Measurements from ENCODE around the gene APOBEC3B.
"Not testable (repeated sequence)": the region's sequence is repeated elsewhere in the genome, so short reads cannot be mapped to it uniquely, and the experiment has no call there.

The APOBEC3B gene

DNA sequence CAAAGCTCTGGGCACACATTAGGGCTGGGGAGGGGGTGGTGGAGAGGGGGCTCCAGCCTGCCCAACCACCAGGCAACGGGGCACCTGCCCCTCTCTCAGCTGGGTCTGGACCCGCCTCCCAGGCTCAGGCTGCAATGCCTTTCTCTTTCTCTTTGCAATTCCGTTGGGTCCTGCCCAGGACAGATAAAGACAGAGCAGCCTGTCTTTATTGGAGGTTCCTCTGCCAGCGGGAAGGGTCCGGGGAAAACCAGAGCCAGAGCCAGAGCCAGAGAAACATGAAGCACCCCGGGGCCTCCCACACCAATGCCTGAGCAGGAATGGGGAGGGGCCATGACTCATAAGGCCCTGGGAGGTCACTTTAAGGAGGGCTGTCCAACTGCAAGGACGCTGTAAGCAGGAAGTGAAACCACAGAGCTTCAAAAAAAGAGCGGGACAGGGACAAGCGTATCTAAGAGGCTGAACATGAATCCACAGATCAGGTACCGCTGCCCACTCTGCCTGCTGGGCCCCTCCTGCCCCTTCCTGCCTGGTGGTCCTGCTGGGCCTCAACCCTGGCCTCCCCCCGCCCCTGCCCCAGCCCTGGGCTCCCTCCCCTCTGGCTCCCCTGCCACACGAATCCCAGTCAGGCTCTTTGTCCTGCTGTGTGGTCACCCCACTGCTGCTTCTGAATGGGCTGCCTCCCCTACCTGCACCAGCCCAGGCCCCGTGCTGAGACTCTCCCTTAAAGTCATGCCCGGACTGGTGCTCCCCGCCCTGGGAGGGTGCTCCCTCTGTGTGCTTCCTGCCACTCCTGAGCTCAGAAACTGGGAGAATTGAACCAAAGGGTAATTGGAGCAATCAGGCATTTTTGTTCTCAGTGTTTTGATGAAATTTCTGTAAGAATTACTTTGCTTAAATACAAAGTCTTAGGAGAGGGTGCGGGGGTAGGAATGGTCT lies at the start of gene APOBEC3B:
Gene APOBEC3B, plus strand, starts transcription at position 356 of the 936 bp plus-strand sequence. Its CDS starts 107 bp downstream, at position 463.
- peak; percentile 99 for DNase-seq (ENCODE audit: low spot score)

DNA sequence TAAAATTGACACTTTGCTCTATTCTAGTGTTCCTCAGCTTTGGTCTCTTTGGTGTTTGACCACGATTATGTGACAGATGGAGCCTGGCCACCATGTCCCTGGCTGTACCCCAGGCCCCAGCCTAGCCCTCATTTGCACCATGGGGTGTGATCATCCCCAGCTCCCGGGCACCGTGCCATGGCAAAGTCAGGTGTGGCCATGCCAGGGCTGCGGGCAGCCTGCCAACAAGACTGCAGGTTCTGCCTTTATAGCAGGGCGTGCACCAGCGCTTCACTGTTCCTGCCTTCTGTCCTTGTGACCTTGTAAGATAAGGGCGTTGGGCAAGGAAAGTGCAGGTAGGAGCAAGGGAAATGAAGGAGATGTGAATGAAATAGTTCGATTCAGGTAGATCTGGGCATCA lies 47.1 kb upstream of the APOBEC3B start:
- peak; percentile 72 for DNase-seq (ENCODE audit: low spot score)

DNA sequence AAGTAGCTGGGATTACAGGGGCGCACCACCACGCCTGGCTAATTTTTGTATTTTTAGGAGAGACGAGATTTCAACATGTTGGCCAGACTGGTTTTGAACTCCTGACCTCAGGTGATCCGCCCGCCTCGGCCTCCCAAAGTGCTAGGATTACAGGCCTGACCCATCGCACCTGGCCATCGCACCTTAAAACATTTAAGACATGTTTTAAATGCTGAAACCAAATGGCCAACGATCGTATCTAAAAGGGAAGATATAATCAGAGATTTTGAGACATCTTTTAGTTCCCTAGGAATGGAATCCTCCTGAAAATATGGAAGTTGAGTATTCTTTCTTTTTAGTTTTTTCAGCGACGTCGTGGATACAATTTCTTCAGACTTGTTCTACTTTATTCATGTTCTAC lies 46.5 kb upstream of the APOBEC3B start:
- no peak for DNase-seq (ENCODE audit: low spot score)

DNA sequence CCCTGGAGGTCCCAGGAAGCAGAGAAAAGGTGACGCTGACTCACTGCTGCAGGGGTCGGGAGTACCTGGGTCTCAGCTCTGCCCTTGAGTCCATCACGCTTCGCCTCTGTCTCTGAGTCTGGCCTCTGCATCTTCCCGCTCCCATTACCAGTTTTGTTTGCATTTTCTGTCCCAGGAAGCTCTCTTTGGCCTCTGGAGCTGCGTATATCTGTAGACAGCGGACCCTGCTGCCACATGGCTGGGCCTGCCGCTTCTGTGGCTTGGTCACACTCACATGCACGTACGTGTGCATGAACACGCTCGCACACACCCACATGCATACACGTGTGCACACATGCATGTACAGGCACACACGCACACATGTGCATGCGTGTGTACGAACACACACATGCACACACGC lies 45.6 kb upstream of the APOBEC3B start:
- no peak for DNase-seq (ENCODE audit: low spot score)

DNA sequence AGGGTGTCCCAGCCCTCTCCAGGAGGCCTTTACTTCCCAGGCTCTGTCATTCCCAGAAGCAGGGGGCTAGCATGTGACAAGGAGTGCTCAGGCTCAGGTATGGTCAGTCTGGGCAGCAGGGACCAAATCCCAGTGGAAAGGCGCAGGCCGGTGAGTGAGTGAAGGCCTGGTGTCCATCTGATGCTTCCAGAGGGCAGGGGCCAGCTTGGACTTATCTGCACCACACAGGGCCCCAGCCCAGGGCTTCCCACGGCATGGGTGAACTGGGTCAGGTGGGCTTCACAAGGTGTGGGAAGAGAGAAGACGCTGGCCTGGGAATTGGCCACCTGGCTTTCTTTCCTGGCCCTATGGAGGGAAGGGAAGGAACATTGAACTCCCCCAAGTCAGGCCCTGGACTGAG lies 45.1 kb upstream of the APOBEC3B start:
- no peak for DNase-seq (ENCODE audit: low spot score)

DNA sequence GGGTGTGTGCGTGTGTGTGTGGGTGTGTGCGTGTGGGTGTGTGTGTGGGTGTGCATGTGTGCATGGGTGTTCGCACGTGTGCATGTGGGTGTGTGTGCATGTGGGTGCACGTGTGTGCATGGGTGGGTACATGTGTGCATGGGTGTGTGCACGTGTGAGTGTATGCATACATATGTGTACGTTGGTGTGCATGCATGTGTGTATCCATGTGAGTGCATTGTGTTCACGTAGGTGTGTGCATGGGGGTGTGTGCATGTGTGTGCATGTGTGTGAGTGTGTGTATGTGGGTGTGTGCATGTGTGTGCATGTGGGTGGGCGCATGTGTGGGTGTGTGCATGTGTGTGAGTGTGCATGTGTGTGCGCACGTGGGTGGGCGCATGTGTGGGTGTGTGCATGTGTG lies 44.6 kb upstream of the APOBEC3B start:
- no peak for DNase-seq (ENCODE audit: low spot score)

DNA sequence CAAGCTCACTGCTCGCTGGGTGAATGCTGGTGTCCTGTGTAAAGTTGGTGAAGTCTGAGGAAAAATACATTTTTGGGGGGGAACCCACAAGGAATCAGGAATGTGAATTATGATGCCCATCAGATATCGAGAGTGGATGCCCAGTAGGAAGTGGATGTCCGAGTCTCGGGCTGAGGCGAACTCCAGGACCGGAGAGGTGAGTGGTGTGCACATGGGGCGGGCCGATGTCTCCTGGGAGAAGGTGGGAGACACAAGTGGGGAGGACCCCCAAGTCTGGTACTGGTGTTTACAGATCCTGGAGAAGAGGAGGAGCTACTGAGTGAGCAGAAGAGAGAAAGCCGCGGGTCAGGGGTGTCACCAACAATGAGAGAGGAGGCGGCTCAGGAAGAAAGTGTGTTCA lies 43.9 kb upstream of the APOBEC3B start:
- no peak for DNase-seq (ENCODE audit: low spot score)

DNA sequence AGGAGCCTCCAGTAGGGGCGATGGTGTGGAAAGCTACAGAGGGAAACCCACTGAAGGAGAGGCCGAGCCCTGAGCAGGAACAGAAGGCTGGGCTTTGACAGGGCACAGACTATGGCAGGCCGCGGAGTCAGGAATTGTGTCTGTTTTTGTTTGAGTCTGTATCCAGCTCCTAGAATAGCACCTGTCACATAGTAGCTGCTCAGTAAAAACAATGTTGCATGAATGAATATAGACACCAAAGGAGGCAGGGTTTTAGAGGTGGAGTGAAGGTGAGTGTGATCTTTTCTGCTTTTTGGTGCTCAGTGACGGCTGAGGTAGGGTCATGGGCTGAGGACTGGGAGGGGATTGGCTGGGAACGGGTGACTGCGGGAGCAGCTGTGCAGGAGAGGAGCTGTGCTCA lies 43.2 kb upstream of the APOBEC3B start:
- DNase-seq (ENCODE audit: low spot score): no peak

DNA sequence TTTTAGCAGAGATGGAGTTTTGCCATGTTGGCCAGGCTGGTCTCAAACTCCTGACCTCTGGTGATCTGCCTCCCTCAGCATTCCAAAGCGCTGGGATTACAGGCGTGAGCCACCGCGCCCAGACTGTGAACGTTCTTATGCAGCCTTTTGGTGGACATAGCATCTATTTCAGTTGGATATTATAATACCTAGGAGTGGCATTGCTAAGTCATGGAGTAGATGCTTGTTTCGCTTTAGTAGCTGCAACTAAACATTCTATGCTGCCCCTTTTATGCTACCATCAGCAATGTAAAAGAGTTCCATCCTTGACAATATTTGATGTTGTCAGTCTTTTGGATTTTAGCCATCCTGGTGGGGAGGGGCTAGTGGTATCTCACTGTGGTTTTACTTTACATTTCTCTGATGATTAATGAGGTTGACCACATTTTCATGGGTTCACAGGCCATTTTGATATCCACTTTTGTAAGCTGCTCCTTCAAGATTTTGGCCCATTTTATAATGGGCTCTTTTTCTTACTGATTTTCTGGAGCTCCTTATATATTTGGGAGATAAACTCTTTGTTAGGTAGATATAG lies 41.2 kb upstream of the APOBEC3B start:
- no peak for DNase-seq (ENCODE audit: low spot score)

DNA sequence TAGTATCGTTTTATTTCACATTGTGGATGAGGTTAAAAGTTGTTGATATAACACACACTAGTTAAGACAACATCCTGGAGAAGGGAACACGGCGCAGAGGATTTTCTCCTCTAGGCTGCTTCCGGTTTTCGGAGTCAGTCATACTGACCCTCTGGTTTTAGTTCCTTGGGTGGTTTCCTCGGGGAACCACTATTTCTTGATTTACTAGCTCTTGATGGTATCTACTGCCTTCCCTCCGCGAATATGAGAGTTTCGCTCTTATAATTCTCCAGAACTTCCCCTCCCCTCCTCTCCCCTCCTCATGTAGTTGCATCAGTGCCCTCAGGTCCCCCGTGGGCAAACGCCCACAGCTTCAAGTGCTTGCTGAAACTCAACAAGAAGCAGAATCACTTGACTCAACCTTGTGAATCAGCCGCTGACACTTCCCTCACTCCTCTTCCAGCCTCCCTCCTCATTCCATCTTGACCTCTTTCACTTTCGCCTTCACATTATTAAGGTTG lies 40.6 kb upstream of the APOBEC3B start:
- DNase-seq (ENCODE audit: low spot score): no peak

DNA sequence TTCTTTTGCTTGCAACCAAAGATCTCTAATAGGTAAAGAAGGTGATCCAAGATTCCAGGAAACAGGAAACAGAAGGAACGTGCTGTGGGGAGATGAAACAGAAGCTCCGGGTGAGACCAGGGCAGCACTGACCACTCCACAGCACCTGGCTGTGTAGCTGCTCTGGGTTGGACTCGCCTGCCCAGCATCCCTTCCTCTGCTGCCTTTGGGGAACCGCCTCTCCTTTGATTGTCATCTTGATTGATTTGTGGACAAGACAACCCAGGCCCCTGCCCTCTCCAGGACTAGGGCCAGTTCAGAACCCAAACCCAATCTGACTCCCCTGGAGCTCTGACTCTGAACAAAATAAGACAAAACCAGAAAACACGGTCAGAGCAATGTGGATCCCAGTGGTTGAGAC lies 39.4 kb upstream of the APOBEC3B start:
- DNase-seq (ENCODE audit: low spot score): no peak

DNA sequence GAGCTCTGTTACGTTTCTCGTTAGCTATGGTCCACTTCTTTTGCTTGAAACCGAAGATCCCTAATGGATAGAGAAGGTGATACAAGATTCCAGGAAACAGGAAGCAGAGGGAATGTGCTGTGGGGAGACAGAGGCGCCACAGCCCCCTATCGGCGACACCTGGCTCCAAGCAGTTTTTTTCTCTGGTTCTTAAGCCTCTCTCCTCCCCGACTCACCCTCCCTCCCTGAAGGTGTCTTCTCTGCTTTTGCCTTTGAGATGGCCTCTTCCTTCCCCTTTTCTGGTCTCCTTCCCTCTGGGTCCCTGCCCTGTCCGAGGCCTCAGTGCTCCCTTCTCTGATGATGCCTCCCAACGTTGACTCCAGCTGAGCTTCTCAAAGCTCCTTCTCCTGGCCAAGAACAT lies 38.9 kb upstream of the APOBEC3B start:
- peak; percentile 19 for DNase-seq (ENCODE audit: low spot score)

DNA sequence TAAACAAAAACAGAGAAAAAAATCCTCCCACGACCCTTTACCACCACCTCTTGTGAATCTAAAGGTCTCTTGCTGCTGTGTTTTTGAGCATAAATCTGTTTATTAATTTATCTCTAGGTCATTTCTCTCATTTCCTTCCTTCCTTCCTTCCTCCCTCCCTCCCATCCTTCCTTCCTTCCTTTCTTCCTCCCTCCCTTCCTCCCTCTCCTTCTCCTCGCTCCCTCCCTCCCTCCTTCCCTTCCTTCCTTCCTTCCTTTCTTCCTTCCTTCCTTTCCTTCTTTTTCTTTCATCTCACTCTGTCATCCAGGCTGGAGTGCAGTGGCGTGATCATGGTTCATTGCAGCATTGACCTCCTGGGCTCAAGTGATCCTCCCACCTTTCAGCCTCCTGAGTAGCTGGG lies 38.3 kb upstream of the APOBEC3B start:
- DNase-seq (ENCODE audit: low spot score): no peak

DNA sequence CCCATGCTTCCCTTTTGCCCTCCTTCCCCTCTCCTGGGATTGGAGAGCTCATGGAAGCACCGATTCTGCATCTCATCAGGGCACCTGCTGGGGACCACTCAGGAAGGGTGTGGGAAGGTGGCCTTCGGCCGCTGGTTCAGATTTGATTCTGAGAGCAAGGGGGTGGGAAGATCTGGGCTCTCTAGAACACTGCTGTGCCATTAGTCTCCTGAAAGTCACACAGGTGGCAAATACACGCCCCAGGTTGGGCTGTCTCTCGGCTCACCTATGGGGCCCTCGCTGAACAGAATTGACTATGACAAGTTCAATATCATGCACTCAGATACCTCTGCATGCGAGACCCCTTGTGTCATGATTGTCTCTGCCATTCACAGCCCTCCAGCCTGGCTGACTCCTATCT lies 37.5 kb upstream of the APOBEC3B start:
- DNase-seq (ENCODE audit: low spot score): no peak

DNA sequence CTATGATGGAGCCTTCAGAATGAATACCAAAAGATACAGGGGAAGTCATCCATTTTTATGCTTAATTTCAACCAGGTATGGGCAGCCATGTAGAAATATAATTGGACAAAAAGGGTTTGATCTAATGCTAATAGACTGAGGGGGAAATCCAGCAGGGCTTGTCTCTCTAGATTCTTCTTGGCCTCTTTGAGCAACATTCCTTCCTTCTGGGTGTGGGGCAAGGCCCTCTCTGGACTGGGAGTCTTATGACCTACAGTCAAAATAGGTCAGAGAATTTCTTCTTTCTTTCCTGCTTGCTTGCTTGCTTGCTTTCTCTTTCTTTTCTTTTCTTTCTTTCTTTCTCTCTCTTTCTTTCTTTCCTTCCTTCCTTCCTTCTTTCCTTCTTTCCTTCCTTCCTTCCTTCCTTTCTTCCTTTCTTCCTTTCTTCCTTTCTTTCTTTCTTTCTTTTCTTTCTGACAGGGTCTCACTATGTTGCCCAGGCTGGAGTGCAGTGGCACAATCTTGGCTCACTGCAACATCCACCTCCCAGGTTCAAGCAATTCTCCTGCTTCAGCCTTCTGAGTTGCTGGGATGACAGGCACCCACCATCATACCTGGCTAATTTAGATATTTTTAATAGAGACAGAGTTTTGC lies 36.3 kb upstream of the APOBEC3B start:
- DNase-seq (ENCODE audit: low spot score): not testable (repeated sequence)

DNA sequence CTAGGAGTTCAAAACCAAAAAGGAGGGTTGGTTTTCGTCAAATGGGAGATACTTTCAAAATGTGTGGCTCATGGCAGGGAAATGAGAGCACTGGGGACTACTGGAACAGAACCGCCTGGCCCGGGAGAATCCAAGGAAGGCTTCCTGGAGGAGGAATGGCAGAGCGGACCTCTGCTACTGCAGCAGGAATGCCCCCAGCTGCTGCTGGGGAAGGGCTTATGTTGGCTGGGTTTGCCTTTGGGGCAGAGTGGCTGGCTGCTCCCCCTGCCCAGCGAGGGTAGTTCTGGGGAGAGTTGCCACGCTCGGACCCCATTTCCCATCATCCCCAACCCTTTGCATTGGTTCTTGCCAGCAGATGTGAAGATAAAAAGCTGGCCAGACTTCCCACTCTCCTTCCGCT lies 35.4 kb upstream of the APOBEC3B start:
- DNase-seq (ENCODE audit: low spot score): no peak

DNA sequence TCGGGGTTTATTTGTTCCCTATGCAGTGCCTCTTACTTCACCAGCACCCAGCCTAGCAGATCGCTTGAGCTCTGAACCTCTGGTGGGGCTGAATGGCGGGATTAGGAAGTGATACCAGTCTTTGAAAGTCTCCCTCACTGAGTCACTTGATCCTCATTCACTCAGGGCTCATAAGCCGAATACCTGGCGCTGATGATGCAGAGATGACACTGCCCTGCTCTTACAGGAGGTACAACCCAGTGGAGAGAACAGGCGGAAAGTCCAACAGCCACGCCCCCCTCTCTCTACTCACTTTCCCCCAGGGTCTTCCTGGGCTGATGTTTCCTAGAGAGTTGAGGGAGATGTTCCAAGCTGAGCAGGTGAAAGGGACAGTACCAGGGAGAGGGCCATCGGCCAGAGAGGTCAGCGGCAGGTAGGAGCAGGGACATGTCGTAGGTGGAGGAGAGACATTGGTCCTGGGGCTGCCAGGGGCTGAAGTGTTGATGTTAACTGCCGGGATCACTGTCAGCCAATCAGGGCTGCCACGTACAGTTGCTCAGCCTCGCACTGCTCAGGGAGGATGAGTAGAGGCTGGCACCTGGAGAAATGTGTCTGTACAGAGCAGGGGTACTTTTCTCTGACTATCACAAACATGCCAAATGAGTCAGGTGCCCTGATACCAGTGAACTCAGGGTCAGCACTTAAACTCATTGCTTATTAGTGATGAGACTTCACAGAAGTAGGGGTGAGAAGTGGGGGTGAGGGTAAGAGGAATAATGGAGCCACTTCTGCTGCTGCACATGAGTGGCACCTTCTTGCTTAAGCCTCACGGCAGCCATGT lies 34.6 kb upstream of the APOBEC3B start:
- DNase-seq (ENCODE audit: low spot score): peak; percentile 57

DNA sequence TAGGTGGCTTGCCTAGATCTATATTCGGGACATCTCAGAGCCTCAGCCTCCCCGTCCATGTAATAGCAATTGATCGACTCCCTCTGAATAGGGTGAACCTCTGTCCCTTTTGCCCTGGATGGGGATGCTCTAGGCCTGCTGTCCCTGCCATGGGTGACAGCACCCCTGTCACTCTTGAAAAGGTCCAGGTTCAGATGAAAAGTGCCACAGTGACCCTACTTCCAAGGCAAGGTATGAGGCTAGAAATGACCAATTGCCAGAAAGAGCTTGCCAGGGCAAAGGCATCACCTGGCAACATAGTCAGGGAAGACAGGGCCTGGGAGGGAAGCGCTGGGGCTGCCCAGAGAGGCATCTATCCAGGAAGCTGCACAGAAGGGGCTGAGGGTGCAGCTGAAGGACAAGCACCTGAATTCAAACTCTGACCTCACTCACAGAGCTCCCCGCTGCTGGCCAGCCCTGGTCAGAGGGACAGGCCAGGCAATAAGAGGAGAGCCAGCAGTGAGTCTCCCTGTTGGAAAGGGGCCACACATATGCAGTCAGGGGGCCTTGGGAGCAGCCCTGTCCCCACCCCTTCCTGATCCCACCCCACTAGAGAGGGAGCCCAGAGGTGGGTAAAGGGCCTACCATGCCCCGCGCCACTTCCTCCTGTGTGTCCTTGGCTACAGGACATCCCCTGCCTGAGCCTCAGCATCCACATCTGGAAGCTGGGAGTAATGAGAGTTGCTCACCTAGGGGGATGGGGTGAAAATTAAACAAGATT lies 33.8 kb upstream of the APOBEC3B start:
- no peak for DNase-seq (ENCODE audit: low spot score)

DNA sequence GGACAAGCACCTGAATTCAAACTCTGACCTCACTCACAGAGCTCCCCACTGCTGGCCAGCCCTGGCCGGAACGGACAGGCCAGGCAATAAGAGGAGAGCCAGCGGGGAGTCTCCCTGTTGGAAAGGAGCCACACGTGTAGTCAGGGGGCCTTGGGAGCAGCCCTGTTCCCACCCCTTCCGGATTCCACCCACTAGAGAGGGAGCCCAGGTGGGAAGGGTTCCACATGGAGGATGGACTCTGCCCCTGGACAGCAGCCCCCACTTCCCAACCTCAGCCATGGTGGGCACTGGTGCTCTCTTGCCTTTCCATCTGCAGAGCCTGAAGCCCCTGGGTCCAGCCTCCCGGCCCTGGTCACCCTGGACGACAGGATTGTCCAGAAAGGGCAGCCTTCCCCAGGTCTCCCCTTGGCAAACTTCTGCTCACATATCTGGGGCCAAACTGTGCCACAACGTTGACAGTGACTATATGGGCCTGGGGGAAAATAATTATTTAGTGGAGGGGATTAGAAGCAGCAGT lies 32.2 kb upstream of the APOBEC3B start:
- DNase-seq (ENCODE audit: low spot score): no peak

DNA sequence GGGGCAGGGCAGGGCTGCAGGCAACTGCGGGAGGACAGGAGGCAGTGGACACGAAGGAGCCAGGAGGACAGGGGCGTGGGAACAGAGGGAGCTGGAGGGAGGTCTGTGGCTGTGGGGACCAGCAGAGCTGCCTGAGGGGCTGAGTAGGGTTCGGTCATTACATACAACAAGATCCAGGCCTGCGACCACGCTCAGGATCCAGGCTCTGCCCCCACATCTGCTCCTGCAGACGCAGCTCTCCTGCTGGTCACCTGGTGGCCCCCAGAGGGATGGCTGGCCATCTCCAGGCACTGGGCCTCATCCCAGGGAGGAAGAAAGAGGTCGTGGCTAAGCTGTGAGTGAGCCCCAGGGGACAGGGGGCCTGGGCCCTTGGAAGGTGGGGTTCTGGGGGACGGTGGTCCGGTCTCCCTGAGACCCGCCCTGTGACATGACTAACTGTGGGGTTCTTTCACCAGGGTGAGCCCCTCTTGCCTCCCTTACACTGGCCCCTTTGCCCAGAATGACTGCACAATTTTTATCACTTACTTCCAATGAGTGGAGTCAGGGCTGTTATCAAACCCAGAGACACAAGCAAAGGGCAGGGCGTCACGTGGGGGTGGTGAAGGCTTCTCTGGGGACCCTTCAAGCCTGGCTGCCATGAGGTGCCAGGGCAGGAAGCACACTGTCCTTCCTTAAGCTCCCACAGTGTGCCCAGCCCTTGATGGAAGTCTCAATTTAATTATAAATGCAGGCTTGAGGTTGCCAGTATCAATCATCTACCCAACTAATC lies 31.4 kb upstream of the APOBEC3B start:
- no peak for DNase-seq (ENCODE audit: low spot score)

Data from kidney tubule cell (primary cell).